Nephron progenitor cell (in vitro differentiated cells): ENCODE results near the gene RHEB.
"Not testable (repeated sequence)": the region's sequence is repeated elsewhere in the genome, so short reads cannot be mapped to it uniquely, and the experiment has no call there.

Source experiments
- DNase-seq: peaks from one replicate; pipeline ENCODE4 v3.0.0; 2021
- H3K27ac Mint-ChIP-seq: 2 replicates; pipeline ENCODE4 v1.8.0; 2021; ENCODE audit warnings: mild to moderate bottlenecking, moderate library complexity, mixed read lengths
- H3K27me3 Mint-ChIP-seq: 2 replicates; pipeline ENCODE4 v1.8.0; 2021; ENCODE audit warnings: mild to moderate bottlenecking, low read depth, mixed read lengths; ENCODE audit not compliant: poor library complexity
- H3K36me3 Mint-ChIP-seq: 2 replicates; pipeline ENCODE4 v1.8.0; 2021; ENCODE audit warnings: low read depth, mixed read lengths
- H3K4me1 Mint-ChIP-seq: 2 replicates; pipeline ENCODE4 v1.8.0; 2021; ENCODE audit warnings: mixed read lengths
- H3K4me3 Mint-ChIP-seq: 2 replicates; pipeline ENCODE4 v1.8.0; 2021; ENCODE audit warnings: mild to moderate bottlenecking, moderate library complexity, mixed read lengths
- H3K9me3 Mint-ChIP-seq: 2 replicates; pipeline ENCODE4 v1.8.0; 2021; ENCODE audit warnings: mild to moderate bottlenecking, moderate library complexity, mixed read lengths
- CTCF ChIP-seq: fragments of 200-600 bp; sonication (generic); IDR thresholded peaks from 2 replicates; pipeline ENCODE4 v1.5.0; 2021; ENCODE audit warnings: antibody characterized with exemption

RHEB gene

GRCh38 chr7:151520419-151521261, 945 bp upstream of the RHEB start:
- Mint-ChIP-seq H3K4me1 (peaks cover 26% of the 10 kb centered on the region), H3K4me3 (peak overlapping the region; percentile 95), H3K36me3 (peaks cover 10% of the 10 kb centered on the region), H3K27ac (peak overlapping the region; percentile 57), H3K9me3 (peaks cover 14% of the 10 kb centered on the region), H3K27me3 (peaks cover 8% of the 10 kb centered on the region)
- TF ChIP-seq CTCF = no peak
- DNase-seq = peak; percentile 9

GRCh38 chr7:151518947-151519764, 539 bp downstream of the RHEB start:
- peaks cover 26% of the 10 kb centered on the region for H3K4me1 Mint-ChIP-seq
- H3K27me3 Mint-ChIP-seq = not testable (repeated sequence)
- DNase-seq = peak; percentile 68
- H3K4me3 Mint-ChIP-seq = peak overlapping the region; percentile 95
- peaks cover 29% of the 10 kb centered on the region for H3K9me3 Mint-ChIP-seq
- H3K36me3 Mint-ChIP-seq = peaks cover 25% of the 10 kb centered on the region
- H3K27ac Mint-ChIP-seq = peak overlapping the region; percentile 100

DNA sequence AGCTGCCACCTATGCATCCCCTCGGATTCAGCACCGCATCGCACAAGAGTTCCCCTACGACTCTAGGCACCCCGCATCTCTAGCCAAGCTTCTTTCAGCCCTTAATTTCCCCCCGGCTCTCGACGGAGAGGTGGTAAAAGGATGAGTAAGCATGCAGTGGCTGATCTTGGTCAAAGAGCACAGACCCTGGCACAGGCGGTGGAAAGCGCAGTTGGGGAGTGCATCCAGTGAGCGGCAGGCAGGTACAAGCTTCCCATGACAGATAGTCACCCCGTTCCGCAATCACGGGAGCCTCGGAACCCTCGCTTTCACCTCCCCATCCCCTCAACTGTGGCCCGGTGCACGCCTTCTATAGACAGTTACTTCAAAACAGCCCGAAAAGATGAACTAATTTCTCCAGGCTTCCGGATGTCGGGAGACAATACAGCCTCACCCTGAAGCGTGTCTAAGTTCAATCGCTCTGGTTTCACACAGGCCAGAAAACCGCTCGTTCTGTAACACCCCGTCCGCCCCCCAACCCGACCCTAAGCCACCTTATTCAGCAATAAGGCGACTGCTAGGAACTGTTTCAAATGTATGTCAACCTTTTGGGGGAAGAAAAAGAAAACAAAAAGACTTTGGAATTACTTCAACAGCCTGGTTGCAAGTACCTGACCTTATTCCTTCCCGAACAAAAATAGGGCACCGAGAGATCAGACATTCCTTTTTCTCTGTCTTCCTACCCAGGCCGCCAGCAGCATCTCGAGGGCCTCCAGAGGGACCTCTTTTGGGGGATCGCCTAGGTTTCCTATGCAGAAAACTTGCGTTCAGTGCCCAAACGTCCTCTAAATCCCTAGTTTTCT, 1.4 kb downstream of the RHEB start:
- Mint-ChIP-seq H3K4me1 (peaks cover 26% of the 10 kb centered on the region), H3K27me3 (peaks cover 5% of the 10 kb centered on the region), H3K27ac (peak overlapping the region; percentile 96), H3K9me3 (peaks cover 38% of the 10 kb centered on the region), H3K36me3 (peaks cover 33% of the 10 kb centered on the region), H3K4me3 (peak overlapping the region; percentile 94)
- no peak for TF ChIP-seq CTCF
- peak; percentile 14 for DNase-seq

- Mint-ChIP-seq H3K27ac (peak overlapping the region; percentile 96), H3K27me3 (peaks cover 3% of the 10 kb centered on the region), H3K4me1 (peaks cover 26% of the 10 kb centered on the region), H3K36me3 (peaks cover 38% of the 10 kb centered on the region), H3K4me3 (peak overlapping the region; percentile 94), H3K9me3 (peaks cover 42% of the 10 kb centered on the region)
- TF ChIP-seq CTCF = no peak
- DNase-seq = no peak
These were observed 2.0 kb downstream of the RHEB start for GRCh38 chr7:151517601-151518104.

DNA sequence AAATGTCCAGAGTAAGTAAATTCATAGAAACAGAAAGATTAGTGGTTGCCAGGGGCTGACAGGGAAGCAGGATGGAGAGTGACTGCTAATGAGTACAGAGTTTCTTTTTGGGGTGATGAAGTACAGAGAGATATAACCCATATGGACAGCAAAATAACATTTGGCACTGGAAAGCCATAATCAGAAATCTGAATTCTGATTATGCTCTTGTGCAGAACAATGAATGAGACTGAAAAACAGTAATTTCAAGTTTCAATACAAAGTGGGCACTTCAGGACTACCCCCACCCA, 4.5 kb downstream of the RHEB start:
- H3K36me3 Mint-ChIP-seq = peaks cover 57% of the 10 kb centered on the region
- no peak for DNase-seq
- no peak overlapping the region for H3K4me3 Mint-ChIP-seq
- no peak overlapping the region for H3K27ac Mint-ChIP-seq
- peaks cover 47% of the 10 kb centered on the region for H3K9me3 Mint-ChIP-seq
- TF ChIP-seq CTCF = no peak
- H3K27me3 Mint-ChIP-seq = no peaks in the 10 kb centered on the region
- H3K4me1 Mint-ChIP-seq = peaks cover 27% of the 10 kb centered on the region
